ENCODE measurements around the gene KCNS1.
A peak's percentile ranks its signal among the peaks of the same experiment; 100 is the strongest.

The KCNS1 gene

DNA sequence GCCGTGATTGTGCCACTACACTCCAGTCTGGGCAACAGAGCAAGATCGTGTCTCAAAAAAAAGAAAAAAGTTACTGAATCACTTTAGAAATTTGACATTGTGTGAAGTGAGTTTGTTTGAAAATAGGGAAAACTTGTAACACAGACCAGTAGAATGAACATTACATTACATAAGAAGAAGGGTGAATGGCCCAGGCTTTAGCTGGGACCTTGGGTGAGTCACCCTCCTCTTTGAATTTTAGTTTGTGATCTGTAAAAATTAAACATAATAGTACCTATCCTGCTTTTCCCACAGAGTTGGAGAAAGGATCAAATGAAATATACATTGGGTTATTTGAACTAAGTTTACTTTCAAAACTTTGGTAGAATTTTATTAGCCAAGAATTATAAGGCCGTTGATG lies 56.3 kb downstream of the KCNS1 start:
- no peak for DNase-seq

DNA sequence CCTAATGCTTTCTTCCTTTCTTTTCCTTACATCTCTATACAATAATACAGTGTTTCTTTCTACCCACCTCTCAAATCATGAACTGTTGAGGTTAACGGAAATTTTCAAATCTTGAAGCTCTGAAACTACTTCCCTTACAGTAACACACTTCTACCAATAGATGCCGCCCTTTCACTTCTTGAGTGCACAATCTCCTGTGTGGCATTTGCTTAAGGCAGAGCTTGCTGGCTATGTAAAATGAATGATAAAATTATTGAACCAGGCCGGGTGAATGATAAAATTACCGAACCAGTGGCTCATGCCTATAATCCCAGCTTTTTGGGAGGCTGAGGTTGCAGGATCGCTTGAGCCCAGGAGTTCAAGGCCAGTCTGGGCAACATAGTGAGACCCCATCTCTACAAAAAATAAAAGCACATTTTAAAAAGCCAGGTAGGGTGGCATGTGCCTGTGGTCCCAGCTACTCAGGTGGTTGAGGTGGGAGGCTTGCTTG lies 56.8 kb downstream of the KCNS1 start:
- DNase-seq: peak; percentile 83

DNA sequence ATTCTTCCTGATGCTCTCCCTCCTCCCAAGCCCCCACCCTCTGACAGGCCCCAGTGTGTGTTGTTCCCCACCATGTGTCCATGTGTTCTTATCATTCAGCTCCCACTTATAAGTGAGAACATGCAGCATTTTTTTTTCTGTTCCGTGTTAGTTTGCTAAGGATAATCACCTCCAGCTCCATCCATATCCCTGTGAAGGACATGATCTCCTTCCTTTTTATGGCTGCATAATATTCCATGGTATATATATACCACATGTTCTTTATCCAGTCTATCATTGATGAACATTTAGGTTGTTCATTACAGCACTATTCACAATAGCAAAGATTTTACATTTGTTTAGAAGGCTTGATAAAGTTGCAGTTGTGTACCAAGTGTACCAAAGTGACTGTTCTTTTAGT lies 57.9 kb downstream of the KCNS1 start:
- no peak for DNase-seq
